HG03342 (cell line): ENCODE measurements around the gene CYTH3.
"Not testable (repeated sequence)": the region's sequence is repeated elsewhere in the genome, so short reads cannot be mapped to it uniquely, and the experiment has no call there.

Experiments
- ATAC-seq: cut with Tn5 transposase; IDR thresholded peaks from one replicate; pipeline ENCODE4 v1.9.1; 2021; ENCODE audit warnings: mild to moderate bottlenecking, moderate library complexity; ENCODE audit not compliant: unreplicated experiment

The CYTH3 gene

GRCh38 chr7:6154542-6155404, 117.7 kb downstream of the CYTH3 start:
- ATAC-seq: no peak

- ATAC-seq: no peak
Observed at GRCh38 chr7:6153646-6154541, 118.5 kb downstream of the CYTH3 start.

- no peak for ATAC-seq
Observed at GRCh38 chr7:6151994-6152735, 120.3 kb downstream of the CYTH3 start.

GRCh38 chr7:6151527-6151926, 120.9 kb downstream of the CYTH3 start:
- not testable (repeated sequence) for ATAC-seq

- ATAC-seq: no peak
Observed at GRCh38 chr7:6149996-6150395, 122.4 kb downstream of the CYTH3 start.

- no peak for ATAC-seq
Observed at GRCh38 chr7:6148724-6149360, 123.6 kb downstream of the CYTH3 start.

GRCh38 chr7:6147627-6148026, 124.8 kb downstream of the CYTH3 start:
- ATAC-seq: no peak

- ATAC-seq: no peak
Observed at GRCh38 chr7:6146666-6147065, 125.8 kb downstream of the CYTH3 start.

- ATAC-seq: no peak
Observed at GRCh38 chr7:6143997-6144396, 128.4 kb downstream of the CYTH3 start.

- ATAC-seq: no peak
Observed at GRCh38 chr7:6142871-6143380, 129.5 kb downstream of the CYTH3 start.

GRCh38 chr7:6139189-6139996, 133.0 kb downstream of the CYTH3 start:
- ATAC-seq: no peak

- ATAC-seq: no peak
Observed at GRCh38 chr7:6136475-6136874, 135.9 kb downstream of the CYTH3 start.

- no peak for ATAC-seq
Observed at GRCh38 chr7:6133249-6133648, 139.2 kb downstream of the CYTH3 start.

- no peak for ATAC-seq
Observed at GRCh38 chr7:6130007-6130587, 142.3 kb downstream of the CYTH3 start.

GRCh38 chr7:6128205-6128604, 144.2 kb downstream of the CYTH3 start:
- ATAC-seq: no peak

GRCh38 chr7:6127110-6127490, 145.3 kb downstream of the CYTH3 start:
- no peak for ATAC-seq

GRCh38 chr7:6123843-6124242, 148.6 kb downstream of the CYTH3 start:
- ATAC-seq: no peak

GRCh38 chr7:6121141-6121540, 151.3 kb downstream of the CYTH3 start:
- ATAC-seq: no peak

- no peak for ATAC-seq
Observed at GRCh38 chr7:6117533-6117932, 154.9 kb downstream of the CYTH3 start.
